HCT116 (cell line): ENCODE data around the gene STK17A. TPM values are rescaled to one million over a fixed set of nuclear protein-coding genes. Genes with fewer than 3 reads are reported as not detected.

ENCODE experiments used
- ATAC-seq: fragments of 200-7000 bp; cut with Tn5 transposase; 2 replicates; pipeline ENCODE4 v1.9.1; 2020; ENCODE audit warnings: mild to moderate bottlenecking, moderate library complexity
- BruUV-seq: library from RNA; stranded (reverse); fragments of 400-500 nt; replicated peaks from 2 replicates; lab custom pipeline; 2021; lab: Mats Ljungman, UMichigan
- CTCF ChIA-PET: fragments of 300-600 bp; sonication (Branson Sonifier 250); formaldehyde crosslinking; loops from one replicate; lab custom pipeline; 2021; ENCODE audit warnings: antibody characterized with exemption; lab: Charles Lee
- POLR2A ChIA-PET: fragments of 300-600, 350-600 bp; sonication (Branson Sonifier 250); formaldehyde crosslinking; loops from one replicate; lab custom pipeline; 2021; ENCODE audit warnings: antibody characterized with exemption; lab: Charles Lee
- RAD21 ChIA-PET, 2 experiments: fragments of 300-600 bp; sonication (Branson Sonifier 250); formaldehyde crosslinking; loops; one replicate each; lab custom pipeline; 2023; ENCODE audit warnings: low total read pairs in 2 of 2; ENCODE audit not compliant: uncharacterized antibody in 2 of 2, unreplicated experiment in 2 of 2, low non-redundant PET in 1 of 2; lab: Charles Lee
- DNase-seq: peaks from one replicate; pipeline ENCODE4 v3.0.0-alpha.2; 2010; ENCODE audit warnings: low read depth, low spot score
- H2AFZ ChIP-seq: fragments of 200-600 bp; shearing (Covaris generic), sonication (generic); 2 replicates; pipeline ENCODE4 v1.6.1; 2017; ENCODE audit warnings: low read depth, mixed run types, mixed read lengths, antibody characterized with exemption, low read length; ENCODE audit not compliant: poor library complexity, severe bottlenecking
- H3K27ac ChIP-seq: 2 replicates; pipeline ENCODE4 v1.5.1; 2012; ENCODE audit warnings: low read depth, low read length
- H3K27me3 ChIP-seq: fragments of 200-600 bp; sonication (generic); 2 replicates; pipeline ENCODE4 v1.6.1; 2016; ENCODE audit warnings: mixed run types, low read length, mixed read lengths; ENCODE audit not compliant: insufficient read depth
- H3K36me3 ChIP-seq, 2 experiments: fragments of 200-500 bp in 1 of 2; fragments of 200-600 bp in 1 of 2; sonication (Bioruptor generic) in 1 of 2; sonication (generic) in 1 of 2; 2 replicates each; pipeline versions ENCODE4 v1.5.1 to v1.6.1; 2014 to 2016; ENCODE audit warnings: low read length in 2 of 2, inconsistent platforms in 1 of 2, mixed read lengths in 1 of 2, mixed run types in 1 of 2; ENCODE audit not compliant: insufficient read depth in 2 of 2, control insufficient read depth in 1 of 2
- H3K4me1 ChIP-seq, 2 experiments: fragments of 200-600 bp in 1 of 2; sonication (generic) in 1 of 2; 2 replicates each; pipeline versions ENCODE4 v1.5.1 to v1.6.1; 2012 to 2017; ENCODE audit warnings: low read length in 2 of 2, inconsistent platforms in 1 of 2, mild to moderate bottlenecking in 1 of 2, mixed read lengths in 1 of 2, mixed run types in 1 of 2, moderate library complexity in 1 of 2; ENCODE audit not compliant: insufficient read depth in 2 of 2, control insufficient read depth in 1 of 2
- H3K4me2 ChIP-seq: fragments of 200-600 bp; sonication (generic); 2 replicates; pipeline ENCODE4 v1.6.1; 2017; ENCODE audit warnings: mixed run types, low read length, mixed read lengths
- H3K4me3 ChIP-seq, 2 experiments: fragments of 200-600 bp in 1 of 2; sonication (generic) in 1 of 2; replicated peaks in 1 of 2; 2 replicates each; pipeline ENCODE4 v1.5.1; 2011 to 2016; ENCODE audit warnings: low read length in 2 of 2, control low read depth in 1 of 2, low read depth in 1 of 2, mild to moderate bottlenecking in 1 of 2, mixed read lengths in 1 of 2, mixed run types in 1 of 2
- H3K79me2 ChIP-seq: fragments of 200-600 bp; sonication (generic); 2 replicates; pipeline ENCODE4 v1.6.1; 2017; ENCODE audit warnings: mild to moderate bottlenecking, mixed run types, low read length, moderate library complexity, mixed read lengths; ENCODE audit not compliant: insufficient read depth
- H3K9ac ChIP-seq: fragments of 200-600 bp; sonication (generic); 2 replicates; pipeline ENCODE4 v1.6.1; 2016; ENCODE audit warnings: low read length, mixed read lengths
- H3K9me2 ChIP-seq: fragments of 200-600 bp; sonication (generic), shearing (Covaris generic); 2 replicates; pipeline ENCODE4 v1.6.1; 2017; ENCODE audit warnings: mixed run types, mild to moderate bottlenecking, moderate library complexity; ENCODE audit not compliant: insufficient read depth
- H3K9me3 ChIP-seq, 2 experiments: fragments of 200-500 bp in 1 of 2; fragments of 200-600 bp in 1 of 2; sonication (Bioruptor generic) in 1 of 2; sonication (generic) in 1 of 2; 2 replicates each; pipeline ENCODE4 v1.6.1; 2014 to 2017; ENCODE audit warnings: low read length in 2 of 2, mixed read lengths in 2 of 2, inconsistent platforms in 1 of 2, low read depth in 1 of 2, mild to moderate bottlenecking in 1 of 2, mixed run types in 1 of 2, moderate library complexity in 1 of 2; ENCODE audit not compliant: control insufficient read depth in 1 of 2, insufficient read depth in 1 of 2
- H4K20me1 ChIP-seq: fragments of 200-600 bp; sonication (generic), shearing (Covaris generic); 2 replicates; pipeline ENCODE4 v1.6.1; 2017; ENCODE audit warnings: mixed run types, mild to moderate bottlenecking, moderate library complexity; ENCODE audit not compliant: insufficient read depth
- ATF3 ChIP-seq: IDR thresholded peaks from 2 replicates; pipeline ENCODE4 v1.6.1; 2012
- CBX3 ChIP-seq: IDR thresholded peaks from 2 replicates; pipeline ENCODE4 v1.6.1; 2012; ENCODE audit warnings: low read depth
- EGR1 ChIP-seq: IDR thresholded peaks from 2 replicates; pipeline ENCODE4 v1.6.1; 2012; ENCODE audit warnings: low read depth
- ELF1 ChIP-seq: IDR thresholded peaks from 2 replicates; pipeline ENCODE4 v1.6.1; 2012; ENCODE audit warnings: low read depth, borderline replicate concordance
- EZH2 ChIP-seq: fragments of 200-600 bp; sonication (generic); IDR thresholded peaks from 2 replicates; pipeline ENCODE4 v1.6.1; 2017; ENCODE audit warnings: antibody characterized with exemption, mixed run types
- FOSL1 ChIP-seq: IDR thresholded peaks from 2 replicates; pipeline ENCODE4 v1.6.1; 2012; ENCODE audit warnings: low read depth
- POLR2AphosphoS5 ChIP-seq: IDR thresholded peaks from 2 replicates; pipeline ENCODE4 v1.6.1; 2011; ENCODE audit warnings: mild to moderate bottlenecking, low read depth, low read length, moderate library complexity
- RAD21 ChIP-seq: IDR thresholded peaks from 2 replicates; pipeline ENCODE4 v1.6.1; 2012; ENCODE audit warnings: low read depth, mild to moderate bottlenecking
- SIN3A ChIP-seq: IDR thresholded peaks from 2 replicates; pipeline ENCODE4 v1.6.1; 2012; ENCODE audit warnings: low read depth
- SRF ChIP-seq: IDR thresholded peaks from 2 replicates; pipeline ENCODE4 v1.6.1; 2012; ENCODE audit warnings: low read depth
- TCF7L2 ChIP-seq: IDR thresholded peaks from 2 replicates; pipeline ENCODE4 v1.7.0; 2011; ENCODE audit warnings: borderline replicate concordance, inconsistent platforms; ENCODE audit not compliant: insufficient read depth, insufficient read length; ENCODE audit errors: extremely low read depth
- ZBTB33 ChIP-seq: IDR thresholded peaks from 2 replicates; pipeline ENCODE4 v1.6.1; 2011; ENCODE audit warnings: mild to moderate bottlenecking, low read length, moderate library complexity; ENCODE audit not compliant: insufficient replicate concordance; ENCODE audit errors: extremely low read depth
- ZFX ChIP-seq: fragments of 450-650 bp; IDR thresholded peaks from 2 replicates; pipeline ENCODE4 v1.6.1; 2017
- ZNF274 ChIP-seq: fragments of 200-500 bp; sonication (Bioruptor generic); IDR thresholded peaks from 2 replicates; pipeline ENCODE4 v1.6.1; 2014; ENCODE audit warnings: mild to moderate bottlenecking, low read depth, low read length, inconsistent platforms
- intact Hi-C: fragments of 100-400 bp; cut with micrococcal nuclease; formaldehyde crosslinking; loops from 2 replicates; pipeline ENCODE4 v1.10.0; 2022
- total RNA-seq: library from RNA; stranded (reverse); gene quantifications from one replicate; pipeline ENCODE4 v1.2.1, GENCODE V29; 2021; ENCODE audit not compliant: unreplicated experiment
- TF ChIP-seq, protein P1 (sequence below): IDR thresholded peaks from 2 replicates; pipeline ENCODE4 v1.6.1; 2012
- TF ChIP-seq, protein P2 (sequence below): IDR thresholded peaks from 2 replicates; pipeline ENCODE4 v1.6.1; 2012; ENCODE audit warnings: low read depth

Gene STK17A
- total RNA-seq, 1 experiment from 2014 or later, result 14.8 TPM

DNA sequence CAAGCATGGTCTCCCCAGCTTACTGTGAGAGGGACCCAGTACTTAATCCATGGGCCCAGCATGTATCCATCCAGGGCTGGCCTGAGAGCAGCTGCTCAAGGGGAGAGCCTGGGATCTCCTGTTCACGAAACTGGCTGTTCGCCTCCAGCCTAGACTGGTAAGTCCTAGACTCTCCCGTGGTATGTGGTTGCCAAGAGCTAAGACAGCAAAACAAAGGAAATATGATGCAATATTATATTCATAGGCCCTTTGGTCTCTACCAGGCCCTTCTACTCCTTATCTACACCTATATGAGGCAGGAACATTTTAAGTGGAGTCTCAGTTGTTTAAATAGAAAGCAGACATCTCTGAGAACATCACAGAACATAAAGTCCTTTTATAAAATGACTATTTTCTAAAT is 28.9 kb upstream of the STK17A start:
- no peak for ATAC-seq
- RAD21 ChIA-PET, result no interaction called here
- Histone ChIP-seq H3K9me2 (no peaks in the 10 kb centered on the region), H2AFZ (no peak overlapping the region), H3K27ac (no peak overlapping the region), H3K4me2 (no peak overlapping the region), H3K79me2 (no peaks in the 10 kb centered on the region)
- no TSS peak for BruUV-seq
- TF ChIP-seq ELF1 (no peak), TCF7L2 (no peak), ZBTB33 (no peak), FOSL1 (no peak), CBX3 (no peak), POLR2AphosphoS5 (no peak), EGR1 (no peak)
- TF ChIP-seq, all 23 proteins: peak for 0
- CTCF ChIA-PET, result no interaction called here
- Histone ChIP-seq H3K9me3 (no peaks in the 10 kb centered on the region), H3K36me3 (no peaks in the 10 kb centered on the region), H3K4me3 (no peak overlapping the region), H4K20me1 (no peaks in the 10 kb centered on the region), H3K4me1 (peaks cover 0 to 5% of the 10 kb centered on the region in 2 experiments; a peak in 1 of 4 replicates), H3K27me3 (0 out of 2 replicates have a peak, but pooled peaks cover 3% of the 10 kb centered on the region), H3K9ac (no peak overlapping the region)
- DNase-seq, result no peak
- intact Hi-C loops, result no loop called here
- POLR2A ChIA-PET, result no interaction called here

- Histone ChIP-seq H3K9me3 (no peaks in the 10 kb centered on the region), H4K20me1 (no peaks in the 10 kb centered on the region), H3K4me2 (no peak overlapping the region), H3K79me2 (no peaks in the 10 kb centered on the region), H3K9me2 (no peaks in the 10 kb centered on the region), H3K4me1 (peaks cover 0 to 5% of the 10 kb centered on the region in 2 experiments; a peak in 1 of 4 replicates), H3K27me3 (0 out of 2 replicates have a peak, but pooled peaks cover 3% of the 10 kb centered on the region), H3K9ac (no peak overlapping the region), H3K36me3 (no peaks in the 10 kb centered on the region), H3K4me3 (no peak overlapping the region), H2AFZ (no peak overlapping the region), H3K27ac (no peak overlapping the region)
- ChIA-PET RAD21 (no interaction called here), POLR2A (no interaction called here), CTCF (no interaction called here)
- no TSS peak for BruUV-seq
- ATAC-seq (no peak), DNase-seq (no peak)
- intact Hi-C loops, result no loop called here
- no peak for TF ChIP-seq EZH2
- TF ChIP-seq ZNF274, result no peak
- no peak for TF ChIP-seq POLR2AphosphoS5
- TF ChIP-seq ZFX, result no peak
- TF ChIP-seq, protein P1, sequence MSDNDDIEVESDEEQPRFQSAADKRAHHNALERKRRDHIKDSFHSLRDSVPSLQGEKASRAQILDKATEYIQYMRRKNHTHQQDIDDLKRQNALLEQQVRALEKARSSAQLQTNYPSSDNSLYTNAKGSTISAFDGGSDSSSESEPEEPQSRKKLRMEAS, result no peak
- no peak for TF ChIP-seq EGR1
- TF ChIP-seq, protein P2, sequence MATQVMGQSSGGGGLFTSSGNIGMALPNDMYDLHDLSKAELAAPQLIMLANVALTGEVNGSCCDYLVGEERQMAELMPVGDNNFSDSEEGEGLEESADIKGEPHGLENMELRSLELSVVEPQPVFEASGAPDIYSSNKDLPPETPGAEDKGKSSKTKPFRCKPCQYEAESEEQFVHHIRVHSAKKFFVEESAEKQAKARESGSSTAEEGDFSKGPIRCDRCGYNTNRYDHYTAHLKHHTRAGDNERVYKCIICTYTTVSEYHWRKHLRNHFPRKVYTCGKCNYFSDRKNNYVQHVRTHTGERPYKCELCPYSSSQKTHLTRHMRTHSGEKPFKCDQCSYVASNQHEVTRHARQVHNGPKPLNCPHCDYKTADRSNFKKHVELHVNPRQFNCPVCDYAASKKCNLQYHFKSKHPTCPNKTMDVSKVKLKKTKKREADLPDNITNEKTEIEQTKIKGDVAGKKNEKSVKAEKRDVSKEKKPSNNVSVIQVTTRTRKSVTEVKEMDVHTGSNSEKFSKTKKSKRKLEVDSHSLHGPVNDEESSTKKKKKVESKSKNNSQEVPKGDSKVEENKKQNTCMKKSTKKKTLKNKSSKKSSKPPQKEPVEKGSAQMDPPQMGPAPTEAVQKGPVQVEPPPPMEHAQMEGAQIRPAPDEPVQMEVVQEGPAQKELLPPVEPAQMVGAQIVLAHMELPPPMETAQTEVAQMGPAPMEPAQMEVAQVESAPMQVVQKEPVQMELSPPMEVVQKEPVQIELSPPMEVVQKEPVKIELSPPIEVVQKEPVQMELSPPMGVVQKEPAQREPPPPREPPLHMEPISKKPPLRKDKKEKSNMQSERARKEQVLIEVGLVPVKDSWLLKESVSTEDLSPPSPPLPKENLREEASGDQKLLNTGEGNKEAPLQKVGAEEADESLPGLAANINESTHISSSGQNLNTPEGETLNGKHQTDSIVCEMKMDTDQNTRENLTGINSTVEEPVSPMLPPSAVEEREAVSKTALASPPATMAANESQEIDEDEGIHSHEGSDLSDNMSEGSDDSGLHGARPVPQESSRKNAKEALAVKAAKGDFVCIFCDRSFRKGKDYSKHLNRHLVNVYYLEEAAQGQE, result no peak
- no peak for TF ChIP-seq SIN3A
- TF ChIP-seq RAD21, result no peak
- no peak for TF ChIP-seq SRF
- TF ChIP-seq ATF3, result no peak
- TF ChIP-seq ELF1, result no peak
Observed at GRCh38 chr7:43554423-43554822, 28.5 kb upstream of the STK17A start.
